ENCODE data around the gene CTTNBP2.

CTTNBP2 gene

DNA sequence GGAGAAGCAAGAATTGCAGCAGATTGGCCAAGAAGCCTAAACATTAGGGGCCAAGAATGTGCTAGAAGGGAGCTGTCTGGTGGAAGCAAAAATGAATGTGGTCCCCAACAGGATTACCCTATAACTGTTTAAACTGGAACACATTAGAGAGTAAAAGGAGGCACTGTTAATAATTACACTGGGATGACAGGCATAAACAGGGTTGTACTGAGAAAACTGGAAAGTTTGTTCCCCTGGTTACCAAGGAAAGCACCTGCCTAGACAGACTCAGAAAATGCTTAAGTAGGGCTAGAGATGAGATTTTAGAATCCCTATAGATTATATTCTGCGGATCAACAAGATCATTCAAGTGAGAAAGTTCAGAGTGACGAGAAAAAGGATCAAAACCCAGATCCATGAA lies 100.8 kb downstream of the CTTNBP2 start:
- DNase-seq (ENCODE audit: low read depth), result no peak
- H3K4me3 ChIP-seq (ENCODE audit: low read length), result no peak overlapping the region
- TF ChIP-seq CTCF (IDR thresholded peaks at IDR 0.05; ENCODE audit: insufficient read depth, low read depth, low read length, missing control alignments), result no peak

GRCh38 chr7:117771756-117772155 lies 101.5 kb downstream of the CTTNBP2 start:
- H3K4me3 ChIP-seq (ENCODE audit: low read length), result no peak overlapping the region
- no peak for DNase-seq (ENCODE audit: low read depth)
- no peak for TF ChIP-seq CTCF (IDR thresholded peaks at IDR 0.05; ENCODE audit: insufficient read depth, low read depth, low read length, missing control alignments)

- no peak for TF ChIP-seq CTCF (IDR thresholded peaks at IDR 0.05; ENCODE audit: insufficient read depth, low read depth, low read length, missing control alignments)
- no peak for DNase-seq (ENCODE audit: low read depth)
- H3K4me3 ChIP-seq (ENCODE audit: low read length), result no peak overlapping the region
These were observed 104.2 kb downstream of the CTTNBP2 start for GRCh38 chr7:117769085-117769484.

- no peak overlapping the region for H3K4me3 ChIP-seq (ENCODE audit: low read length)
- no peak for TF ChIP-seq CTCF (IDR thresholded peaks at IDR 0.05; ENCODE audit: insufficient read depth, low read depth, low read length, missing control alignments)
- no peak for DNase-seq (ENCODE audit: low read depth)
These were observed 105.3 kb downstream of the CTTNBP2 start for GRCh38 chr7:117767951-117768350.

DNA sequence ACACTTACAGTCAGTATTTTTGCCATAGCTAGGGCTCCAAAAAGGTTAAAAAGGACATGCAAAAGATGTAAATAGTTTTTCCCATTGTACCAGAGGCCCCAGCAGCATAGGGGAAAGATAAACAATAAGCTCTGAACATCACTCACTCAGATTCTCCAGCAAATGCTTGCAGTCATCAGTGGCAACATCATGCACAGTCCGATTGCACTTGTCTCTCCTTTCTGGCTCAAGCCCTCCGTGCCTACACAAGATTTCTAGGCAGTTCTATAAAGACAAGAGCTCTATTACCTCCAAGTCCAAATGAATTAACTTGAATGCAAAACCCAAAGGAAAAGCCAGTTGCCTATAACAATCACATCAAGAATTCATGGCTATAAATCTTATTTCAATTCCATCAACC lies 106.3 kb downstream of the CTTNBP2 start:
- TF ChIP-seq CTCF (IDR thresholded peaks at IDR 0.05; ENCODE audit: insufficient read depth, low read depth, low read length, missing control alignments), result no peak
- no peak overlapping the region for H3K4me3 ChIP-seq (ENCODE audit: low read length)
- no peak for DNase-seq (ENCODE audit: low read depth)

DNA sequence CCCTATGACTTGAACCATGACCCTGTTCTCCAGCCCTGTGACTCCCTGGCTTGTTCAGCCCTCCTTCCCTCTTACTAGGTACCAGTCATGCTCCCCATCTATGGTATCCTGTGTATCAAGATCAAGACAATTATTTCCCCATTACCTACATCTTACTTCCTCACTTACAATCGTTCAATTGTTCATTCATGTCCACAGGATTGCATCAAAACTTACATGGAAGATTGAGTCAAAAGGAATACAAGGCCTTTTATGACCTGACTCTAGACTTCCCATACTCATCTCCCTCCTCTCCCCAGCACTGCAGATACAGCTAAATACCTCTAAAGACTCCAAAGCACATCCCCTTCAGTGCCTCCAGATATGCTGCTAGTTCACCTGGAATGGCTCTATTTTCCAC lies 109.2 kb downstream of the CTTNBP2 start:
- no peak for DNase-seq (ENCODE audit: low read depth)
- no peak overlapping the region for H3K4me3 ChIP-seq (ENCODE audit: low read length)
- TF ChIP-seq CTCF (IDR thresholded peaks at IDR 0.05; ENCODE audit: insufficient read depth, low read depth, low read length, missing control alignments), result no peak

- no peak overlapping the region for H3K4me3 ChIP-seq (ENCODE audit: low read length)
- no peak for DNase-seq (ENCODE audit: low read depth)
- no peak for TF ChIP-seq CTCF (IDR thresholded peaks at IDR 0.05; ENCODE audit: insufficient read depth, low read depth, low read length, missing control alignments)
These were observed 111.2 kb downstream of the CTTNBP2 start for GRCh38 chr7:117762055-117762454.

Data from epithelial cell of esophagus (primary cell).